ENCODE measurements around the gene GGN. TPM values are rescaled to one million over a fixed set of nuclear protein-coding genes. Genes with fewer than 3 reads are reported as not detected.
A peak's percentile ranks its signal among the peaks of the same experiment; 100 is the strongest.
"Not testable (repeated sequence)": the region's sequence is repeated elsewhere in the genome, so short reads cannot be mapped to it uniquely, and the experiment has no call there.

Gene GGN
- total and polyA plus RNA-seq, 12 donors, result 0.13 to 0.57 (median 0.38) TPM; not detected in 6

DNA sequence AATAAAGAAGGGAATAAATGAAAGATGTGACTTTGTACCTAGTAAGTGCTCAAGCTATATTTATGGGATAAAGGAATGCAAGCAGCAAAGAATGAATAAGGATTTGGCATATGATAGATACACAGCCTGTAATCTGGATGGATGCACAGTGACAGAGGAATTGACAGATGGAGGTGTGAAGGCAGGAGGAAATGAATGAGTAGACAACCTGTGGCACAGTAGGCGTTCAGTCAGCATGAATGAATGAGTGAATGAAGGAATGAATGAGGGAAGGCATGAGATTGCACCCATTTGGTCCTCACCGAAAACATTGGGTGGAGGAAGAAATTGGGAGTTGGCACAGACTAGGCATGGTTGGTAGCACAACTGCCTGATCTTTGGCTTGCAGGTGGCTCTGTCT, 18.2 kb downstream of the GGN start:
- Histone ChIP-seq H3K27ac (no peak overlapping the region), H3K4me1 (peaks cover 0 to 5% (median 0%) of the 10 kb centered on the region in 9 donors), H3K4me3 (no peak overlapping the region), H3K27me3 (peaks cover 0 to 2% (median 0%) of the 10 kb centered on the region in 7 donors), H3K36me3 (no peaks in the 10 kb centered on the region), H3K9me3 (no peaks in the 10 kb centered on the region)
- WGBS, 2 donors, result 84 to 85% methylated on average over 2 of the region's 2 CpGs
- no peak for TF ChIP-seq CTCF (IDR thresholded peaks at IDR 0.05)
- ATAC-seq (no peak), DNase-seq (no peak)
- intact Hi-C loops (cut with DNase I), result no loop called here

DNA sequence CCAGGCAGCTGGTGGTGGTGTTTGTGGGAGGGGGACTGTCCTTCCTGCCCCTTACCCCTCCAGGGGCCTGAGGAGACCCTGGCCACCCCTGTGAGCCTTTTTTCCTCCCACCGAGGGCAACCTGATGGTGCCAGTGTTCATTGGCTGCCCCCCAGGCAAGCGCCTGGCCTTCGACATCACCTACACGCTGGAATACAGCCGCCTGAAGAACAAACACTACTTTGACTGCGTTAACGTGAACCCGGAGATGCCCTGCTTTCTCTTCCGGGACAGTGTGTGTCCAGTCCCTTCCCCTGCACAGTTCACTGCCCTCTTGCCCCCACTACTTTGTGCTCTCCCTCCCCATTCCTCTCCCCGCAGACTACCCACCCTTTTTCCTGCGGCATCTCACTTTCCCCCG, 20.8 kb downstream of the GGN start:
- Histone ChIP-seq H3K27ac (no peak overlapping the region), H3K4me3 (no peak overlapping the region), H3K36me3 (no peaks in the 10 kb centered on the region), H3K4me1 (peaks cover 0 to 12% (median 6%) of the 10 kb centered on the region in 9 donors), H3K9me3 (no peaks in the 10 kb centered on the region), H3K27me3 (peaks cover 0 to 2% (median 0%) of the 10 kb centered on the region in 7 donors)
- no peak for DNase-seq
- WGBS, 2 donors, result 82 to 86% methylated on average over 12 of the region's 12 CpGs
- intact Hi-C loops (cut with DNase I), result no loop called here
- no peak for ATAC-seq
- TF ChIP-seq CTCF (IDR thresholded peaks at IDR 0.05), result no peak

DNA sequence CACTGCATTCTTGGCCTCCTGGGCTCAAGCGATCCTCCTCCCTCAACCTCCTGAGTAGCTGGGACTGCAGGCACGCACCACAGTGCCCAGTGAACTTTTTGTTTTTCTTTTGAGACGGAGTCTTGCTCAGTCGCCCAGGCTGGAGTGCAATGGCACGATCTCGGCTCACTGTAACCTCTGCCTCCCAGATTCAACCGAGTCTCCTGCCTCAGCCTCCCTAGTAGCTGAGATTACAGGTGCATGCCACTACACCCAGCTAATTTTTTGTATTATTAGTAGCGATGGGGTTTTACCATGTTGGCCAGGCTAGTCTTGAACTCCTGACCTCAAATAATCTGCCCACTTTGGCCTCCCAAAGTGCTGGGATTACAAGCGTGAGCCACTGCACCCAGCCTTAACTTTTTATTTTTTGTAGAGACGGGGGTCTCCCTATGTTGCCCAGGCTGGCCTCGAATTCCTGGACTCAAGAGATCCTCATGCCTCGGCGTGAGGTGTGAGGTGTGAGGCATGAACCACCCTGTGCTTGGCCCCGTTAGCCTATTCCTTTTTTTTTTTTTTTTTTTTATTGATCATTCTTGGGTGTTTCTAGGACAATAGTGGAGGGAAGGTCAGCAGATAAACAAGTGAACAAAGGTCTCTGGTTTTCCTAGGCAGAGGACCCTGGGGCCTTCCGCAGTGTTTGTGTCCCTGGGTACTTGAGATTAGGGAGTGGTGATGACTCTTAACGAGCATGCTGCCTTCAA, 24.7 kb downstream of the GGN start:
- DNase-seq; H3K36me3 ChIP-seq; intact Hi-C loops (cut with DNase I); ATAC-seq; H3K9me3 ChIP-seq: not testable (repeated sequence)
- WGBS, 2 donors, result 81 to 88% methylated on average over 14 of the region's 16 CpGs
- peaks cover 0 to 36% (median 12%) of the 10 kb centered on the region in 7 donors for H3K27me3 ChIP-seq
- peak overlapping the region in 9 of 10 donors; percentile 63 to 94 (median 73) for H3K4me3 ChIP-seq
- H3K27ac ChIP-seq, result peak overlapping the region in 1 of 10 donors; percentile 78
- H3K4me1 ChIP-seq, result peaks cover 0 to 20% (median 13%) of the 10 kb centered on the region in 9 donors

DNA sequence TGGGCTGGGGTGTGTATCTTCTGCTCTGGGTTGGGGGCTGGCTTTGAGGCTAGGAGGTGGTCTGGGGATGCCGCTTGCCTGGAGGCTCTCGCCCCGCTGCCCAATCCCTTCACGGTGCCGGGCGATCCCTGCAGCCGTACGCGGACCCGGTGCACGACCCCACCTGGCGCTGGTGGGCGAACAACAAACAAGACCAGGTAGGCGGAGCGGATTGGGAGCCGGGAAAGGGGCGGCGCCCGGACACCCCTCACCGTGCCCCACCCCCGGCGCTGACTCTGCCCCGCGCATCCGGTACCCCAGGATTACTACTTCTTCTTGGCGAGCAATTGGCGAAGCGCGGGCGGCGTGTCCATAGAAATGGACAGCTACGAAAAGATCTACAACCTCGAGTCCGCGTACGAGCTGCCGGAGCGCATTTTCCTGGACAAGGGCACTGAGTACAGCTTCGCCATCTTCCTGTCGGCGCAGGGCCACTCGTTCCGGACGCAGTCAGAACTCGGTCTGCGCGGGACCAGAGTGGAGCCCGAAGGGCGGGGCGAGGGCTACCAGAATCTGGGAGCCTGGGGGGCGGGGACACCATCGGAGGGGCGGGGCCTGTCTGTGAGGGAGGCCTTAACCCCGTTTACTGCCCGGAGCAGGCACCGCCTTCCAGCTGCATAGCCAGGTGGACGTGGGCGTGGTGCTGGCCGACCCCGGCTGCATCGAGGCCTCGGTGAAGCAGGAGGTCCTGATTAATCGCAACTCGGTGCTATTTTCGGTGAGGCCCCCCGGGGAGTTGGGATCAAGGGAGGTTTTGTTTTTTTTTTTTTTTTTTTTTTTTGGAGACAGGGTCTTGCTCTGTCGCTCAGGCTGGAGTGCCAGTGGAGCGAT, 25.5 kb downstream of the GGN start:
- peak overlapping the region; percentile 44 to 94 (median 73) for H3K4me3 ChIP-seq
- ATAC-seq (peak; percentile 79 to 90 (median 82)), DNase-seq (peak; percentile 82 to 86)
- WGBS, 2 donors, result 2 to 3% methylated on average over 68 of the region's 68 CpGs
- no peaks in the 10 kb centered on the region for H3K36me3 ChIP-seq
- H3K4me1 ChIP-seq, result peaks cover 0 to 20% (median 13%) of the 10 kb centered on the region in 9 donors
- TF ChIP-seq CTCF (IDR thresholded peaks at IDR 0.05), result no peak
- peak overlapping the region in 8 of 10 donors; percentile 36 to 78 (median 64) for H3K27ac ChIP-seq
- no peaks in the 10 kb centered on the region for H3K9me3 ChIP-seq
- intact Hi-C loops (cut with DNase I), result no loop called here
- peaks cover 0 to 44% (median 15%) of the 10 kb centered on the region in 7 donors for H3K27me3 ChIP-seq

Data from heart right ventricle (tissue), 16 donors.